ENCODE measurements around the gene MOB3B.

GRCh38 chr9:27429436-27429835, 100.2 kb downstream of the MOB3B start:
- no peak for TF ChIP-seq CTCF (IDR thresholded peaks at IDR 0.05)
- TF ChIP-seq POLR2A (IDR thresholded peaks at IDR 0.05): no peak
